Right lobe of liver (tissue), 4 donors: ENCODE data around the gene CCNT1.

Experiments used
- CTCF ChIP-seq, 4 donors: fragments of 200-600 bp in 3 of 4; fragments of 450-650 bp in 1 of 4; IDR thresholded peaks; one replicate each; pipeline versions ENCODE4 v1.5.1 to v1.8.0; 2016 to 2022; ENCODE audit warnings: antibody characterized with exemption in 4 of 4, mild to moderate bottlenecking in 2 of 4
- POLR2A ChIP-seq: fragments of 450-650 bp; IDR thresholded peaks from one replicate; pipeline ENCODE4 v1.6.1; 2017; ENCODE audit warnings: antibody characterized with exemption, mild to moderate bottlenecking
- donor health status: DM: no; HTN: no; CAD: no.
- donor health status: DM: no; HTN: no; CAD: no.
- donor health status: DM: no; HTN: yes; CAD: no.

- TF ChIP-seq CTCF (IDR thresholded peaks at IDR 0.05) (no peak), POLR2A (no peak)
Measured at GRCh38 chr12:48712209-48712608, 4.3 kb downstream of the CCNT1 start.
